MM.1S (cell line): ENCODE measurements around the gene TRIM41.

ENCODE experiments used
- DNase-seq: peaks from one replicate; pipeline ENCODE4 v3.0.0-alpha.2; 2015
- H2AFZ ChIP-seq: fragments of 300-600 bp; sonication (generic); 2 replicates; pipeline ENCODE4 v1.6.0; 2016; ENCODE audit warnings: antibody characterized with exemption, low read length
- H3F3A ChIP-seq: fragments of 300-600 bp; sonication (generic); 2 replicates; pipeline ENCODE4 v1.6.1; 2016; ENCODE audit warnings: mild to moderate bottlenecking, antibody characterized with exemption, low read length, moderate library complexity, mixed read lengths; ENCODE audit not compliant: insufficient read depth
- H3K27ac ChIP-seq: fragments of 300-600 bp; sonication (generic); 2 replicates; pipeline ENCODE4 v1.5.1; 2016; ENCODE audit warnings: mild to moderate bottlenecking, low read length
- H3K27me3 ChIP-seq: fragments of 300-600 bp; sonication (generic); replicated peaks from 2 replicates; pipeline ENCODE4 v1.6.0; 2016; ENCODE audit warnings: low read length; ENCODE audit not compliant: insufficient read depth
- H3K36me3 ChIP-seq: fragments of 300-600 bp; sonication (generic); replicated peaks from 2 replicates; pipeline ENCODE4 v1.6.1; 2016; ENCODE audit warnings: mild to moderate bottlenecking, low read length, mixed read lengths; ENCODE audit not compliant: insufficient read depth
- H3K4me1 ChIP-seq: fragments of 300-600 bp; sonication (generic); 2 replicates; pipeline ENCODE4 v1.6.1; 2016; ENCODE audit warnings: low read length, mixed read lengths
- H3K4me2 ChIP-seq: fragments of 300-600 bp; sonication (generic); 2 replicates; pipeline ENCODE4 v1.6.0; 2016; ENCODE audit warnings: low read depth, low read length
- H3K4me3 ChIP-seq: fragments of 300-600 bp; sonication (generic); 2 replicates; pipeline ENCODE4 v1.5.1; 2016; ENCODE audit warnings: low read length, mixed read lengths
- H3K79me2 ChIP-seq: fragments of 300-600 bp; sonication (generic); 2 replicates; pipeline ENCODE4 v1.6.1; 2016; ENCODE audit warnings: mixed run types, low read length, mixed read lengths
- H3K9ac ChIP-seq: fragments of 300-600 bp; sonication (generic); 2 replicates; pipeline ENCODE4 v1.6.1; 2016; ENCODE audit warnings: low read length, mixed read lengths
- H3K9me2 ChIP-seq: fragments of 300-600 bp; sonication (generic); replicated peaks from 2 replicates; pipeline ENCODE4 v1.6.1; 2016; ENCODE audit warnings: mild to moderate bottlenecking, low read length, mixed read lengths; ENCODE audit not compliant: insufficient read depth
- H3K9me3 ChIP-seq: fragments of 300-600 bp; sonication (generic); replicated peaks from 2 replicates; pipeline ENCODE4 v1.6.1; 2016; ENCODE audit warnings: mild to moderate bottlenecking, low read length, mixed read lengths; ENCODE audit not compliant: insufficient read depth
- H4K20me1 ChIP-seq: fragments of 300-600 bp; sonication (generic); 2 replicates; pipeline ENCODE4 v1.6.1; 2016; ENCODE audit warnings: mild to moderate bottlenecking, low read length, moderate library complexity, mixed read lengths; ENCODE audit not compliant: insufficient read depth
- EZH2 ChIP-seq: fragments of 300-600 bp; sonication (generic); optimal IDR thresholded peaks from 2 replicates; pipeline ENCODE3; 2017; ENCODE audit warnings: low read depth, mild to moderate bottlenecking, antibody characterized with exemption, low read length, mixed read lengths
- EZH2phosphoT487 ChIP-seq: fragments of 300-600 bp; sonication (generic); IDR thresholded peaks from 2 replicates; pipeline ENCODE4 v1.6.1; 2018; ENCODE audit warnings: antibody characterized with exemption, low read length
- TF ChIP-seq, protein P1 (sequence below): fragments of 300-600 bp; sonication (generic); IDR thresholded peaks from 2 replicates; pipeline ENCODE4 v1.5.1; 2016; ENCODE audit warnings: antibody characterized with exemption, low read length, mixed read lengths

Gene TRIM41

DNA sequence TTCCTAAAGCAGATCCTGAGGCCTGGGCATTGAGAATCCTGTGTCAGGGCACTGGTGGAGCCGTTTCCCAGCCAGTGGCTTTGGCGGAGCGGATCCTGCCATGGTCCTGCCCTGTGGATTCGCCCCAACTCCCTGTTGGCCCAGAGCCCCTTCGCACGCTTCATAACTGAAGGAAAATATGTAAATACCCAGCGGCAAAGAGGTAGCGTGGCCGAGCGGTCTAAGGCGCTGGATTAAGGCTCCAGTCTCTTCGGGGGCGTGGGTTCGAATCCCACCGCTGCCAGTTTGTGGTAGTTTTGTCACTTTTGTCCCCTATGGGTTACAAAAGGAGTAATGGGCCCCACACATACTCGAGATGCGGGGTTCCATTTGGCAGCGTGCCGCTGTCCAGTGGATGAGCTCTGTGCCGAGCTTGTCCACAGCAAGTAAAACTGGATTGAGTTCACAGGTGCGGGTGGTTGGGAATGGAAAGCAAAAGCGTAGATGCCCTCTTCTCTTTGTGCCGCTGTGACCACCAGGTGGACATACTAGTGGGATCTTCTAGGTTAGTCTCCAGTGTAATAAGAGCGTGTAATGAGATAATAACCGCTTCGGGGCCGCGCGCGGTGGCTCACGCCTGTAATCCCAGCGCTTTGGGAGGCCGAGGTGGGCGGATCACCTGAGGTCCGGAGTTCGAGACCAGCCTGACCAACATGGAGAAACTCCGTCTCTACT lies 35.4 kb upstream of the TRIM41 start:
- Histone ChIP-seq H3K27ac (peak overlapping the region; percentile 75; the same call in 1 of the 2 replicates), H2AFZ (0 out of 2 replicates have a peak overlapping the region, but pooled peaks have one; percentile 4), H3K4me2 (peak overlapping the region; percentile 35; the same call in 1 of the 2 replicates), H4K20me1 (no peaks in the 10 kb centered on the region), H3K79me2 (no peaks in the 10 kb centered on the region), H3K4me3 (peak overlapping the region; percentile 39), H3K9ac (no peak overlapping the region; the same call in 1 of the 2 replicates), H3K36me3 (no peaks in the 10 kb centered on the region), H3K9me3 (no peaks in the 10 kb centered on the region), H3F3A (peaks cover 49% of the 10 kb centered on the region; the same call in 1 of the 2 replicates), H3K4me1 (0 out of 2 replicates have a peak, but pooled peaks cover under 1% of the 10 kb centered on the region), H3K27me3 (no peaks in the 10 kb centered on the region), H3K9me2 (no peaks in the 10 kb centered on the region)
- TF ChIP-seq EZH2 = no peak
- peak; percentile 46 for DNase-seq

DNA sequence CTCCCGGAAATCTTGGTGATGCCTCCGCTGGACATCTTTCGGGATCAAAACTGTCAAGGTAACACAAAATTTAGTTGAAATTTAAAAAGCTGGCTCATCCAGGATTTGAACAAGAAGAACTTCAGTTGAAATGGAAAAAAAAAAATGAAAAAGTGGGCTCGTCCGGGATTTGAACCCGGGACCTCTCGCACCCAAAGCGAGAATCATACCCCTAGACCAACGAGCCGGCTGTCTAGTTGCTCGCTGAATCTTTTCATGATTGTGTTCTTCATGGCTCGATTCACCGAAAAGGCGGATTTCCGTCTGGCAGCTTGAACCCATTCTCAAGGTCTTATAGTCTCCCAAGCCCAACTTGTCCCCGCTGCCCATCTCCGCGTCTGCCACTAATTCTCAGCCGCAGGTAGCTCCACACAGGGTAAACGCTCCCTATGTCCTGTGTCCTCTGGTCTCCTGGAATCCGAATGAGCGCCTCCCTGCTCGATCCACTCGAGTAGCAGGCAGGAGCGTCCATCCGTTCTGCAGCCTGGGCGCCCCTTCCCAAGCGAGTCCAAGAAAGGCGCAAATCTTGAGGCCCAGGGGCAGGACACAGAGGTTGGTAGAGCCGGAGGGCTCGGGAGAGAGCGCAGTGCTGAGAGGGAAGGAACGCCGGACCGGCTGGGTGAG lies 34.2 kb upstream of the TRIM41 start:
- Histone ChIP-seq H3K4me2 (peak overlapping the region; percentile 99), H3K79me2 (no peaks in the 10 kb centered on the region), H3K4me3 (peak overlapping the region; percentile 95), H4K20me1 (no peaks in the 10 kb centered on the region), H3K27me3 (no peaks in the 10 kb centered on the region), H3K9me2 (no peaks in the 10 kb centered on the region), H3F3A (peaks cover 44% of the 10 kb centered on the region; the same call in 1 of the 2 replicates), H3K4me1 (no peaks in the 10 kb centered on the region), H3K9me3 (no peaks in the 10 kb centered on the region), H3K27ac (peak overlapping the region; percentile 75), H2AFZ (peak overlapping the region; percentile 87), H3K9ac (peak overlapping the region; percentile 74), H3K36me3 (no peaks in the 10 kb centered on the region)
- TF ChIP-seq EZH2 = no peak
- TF ChIP-seq EZH2phosphoT487 = no peak
- TF ChIP-seq, protein P1, sequence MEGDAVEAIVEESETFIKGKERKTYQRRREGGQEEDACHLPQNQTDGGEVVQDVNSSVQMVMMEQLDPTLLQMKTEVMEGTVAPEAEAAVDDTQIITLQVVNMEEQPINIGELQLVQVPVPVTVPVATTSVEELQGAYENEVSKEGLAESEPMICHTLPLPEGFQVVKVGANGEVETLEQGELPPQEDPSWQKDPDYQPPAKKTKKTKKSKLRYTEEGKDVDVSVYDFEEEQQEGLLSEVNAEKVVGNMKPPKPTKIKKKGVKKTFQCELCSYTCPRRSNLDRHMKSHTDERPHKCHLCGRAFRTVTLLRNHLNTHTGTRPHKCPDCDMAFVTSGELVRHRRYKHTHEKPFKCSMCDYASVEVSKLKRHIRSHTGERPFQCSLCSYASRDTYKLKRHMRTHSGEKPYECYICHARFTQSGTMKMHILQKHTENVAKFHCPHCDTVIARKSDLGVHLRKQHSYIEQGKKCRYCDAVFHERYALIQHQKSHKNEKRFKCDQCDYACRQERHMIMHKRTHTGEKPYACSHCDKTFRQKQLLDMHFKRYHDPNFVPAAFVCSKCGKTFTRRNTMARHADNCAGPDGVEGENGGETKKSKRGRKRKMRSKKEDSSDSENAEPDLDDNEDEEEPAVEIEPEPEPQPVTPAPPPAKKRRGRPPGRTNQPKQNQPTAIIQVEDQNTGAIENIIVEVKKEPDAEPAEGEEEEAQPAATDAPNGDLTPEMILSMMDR = no peak
- DNase-seq = peak; percentile 80

DNA sequence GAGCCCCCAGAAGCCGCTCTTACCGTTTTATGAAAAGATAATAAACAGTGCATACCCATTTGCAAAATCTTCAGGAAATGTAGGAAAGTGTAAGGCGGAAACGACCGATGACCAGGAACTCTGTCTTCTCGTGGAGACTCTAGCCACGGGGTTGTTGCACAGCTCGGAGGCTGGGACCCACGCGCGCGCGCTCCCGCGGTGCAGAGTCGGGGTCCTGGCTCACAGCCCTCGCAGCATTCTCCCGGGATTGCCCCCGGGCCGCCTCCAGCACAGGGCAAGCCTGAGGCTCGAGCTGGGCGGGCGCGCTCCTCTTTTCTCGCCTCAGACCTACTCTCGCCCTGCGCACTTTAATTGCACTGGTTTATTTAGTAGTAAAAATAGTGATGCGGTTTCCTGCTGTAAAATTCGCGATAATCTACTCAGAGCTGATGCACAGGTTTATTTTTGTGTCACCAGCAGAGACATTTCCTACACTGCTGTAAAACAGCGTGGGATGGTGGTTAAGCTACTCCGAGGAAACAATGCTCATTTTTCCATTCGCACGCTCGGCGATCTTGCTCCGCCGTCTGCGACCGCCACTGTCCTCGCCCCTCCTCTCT lies 33.6 kb upstream of the TRIM41 start:
- Histone ChIP-seq H3K9ac (peak overlapping the region; percentile 66; the same call in 1 of the 2 replicates), H2AFZ (peak overlapping the region; percentile 87), H3K27ac (peak overlapping the region; percentile 75; the same call in 1 of the 2 replicates), H3K4me2 (peak overlapping the region; percentile 99), H3F3A (peaks cover 38% of the 10 kb centered on the region; the same call in 1 of the 2 replicates), H3K4me1 (no peaks in the 10 kb centered on the region), H3K36me3 (no peaks in the 10 kb centered on the region), H4K20me1 (no peaks in the 10 kb centered on the region), H3K9me3 (no peaks in the 10 kb centered on the region), H3K9me2 (no peaks in the 10 kb centered on the region), H3K79me2 (no peaks in the 10 kb centered on the region), H3K27me3 (no peaks in the 10 kb centered on the region), H3K4me3 (peak overlapping the region; percentile 95)
- TF ChIP-seq, protein P1 = no peak
- TF ChIP-seq EZH2phosphoT487 (no peak), EZH2 (no peak)
- peak; percentile 52 for DNase-seq
